PC-9 (cell line): ENCODE measurements around the gene BRD4.

Experiments used
- EZH2 ChIP-seq: fragments of 200-600 bp; sonication (generic); IDR thresholded peaks from 2 replicates; pipeline ENCODE4 v1.8.0; 2017; ENCODE audit warnings: antibody characterized with exemption, low read depth
- TF ChIP-seq, protein P1 (sequence below): fragments of 200-600 bp; sonication (generic); conservative IDR thresholded peaks from 2 replicates; pipeline ENCODE4 v1.6.1; 2017; ENCODE audit warnings: mixed run types, antibody characterized with exemption, mild to moderate bottlenecking, moderate library complexity

GRCh38 chr19:15239337-15239949, 92.9 kb downstream of the BRD4 start:
- TF ChIP-seq, protein P1, sequence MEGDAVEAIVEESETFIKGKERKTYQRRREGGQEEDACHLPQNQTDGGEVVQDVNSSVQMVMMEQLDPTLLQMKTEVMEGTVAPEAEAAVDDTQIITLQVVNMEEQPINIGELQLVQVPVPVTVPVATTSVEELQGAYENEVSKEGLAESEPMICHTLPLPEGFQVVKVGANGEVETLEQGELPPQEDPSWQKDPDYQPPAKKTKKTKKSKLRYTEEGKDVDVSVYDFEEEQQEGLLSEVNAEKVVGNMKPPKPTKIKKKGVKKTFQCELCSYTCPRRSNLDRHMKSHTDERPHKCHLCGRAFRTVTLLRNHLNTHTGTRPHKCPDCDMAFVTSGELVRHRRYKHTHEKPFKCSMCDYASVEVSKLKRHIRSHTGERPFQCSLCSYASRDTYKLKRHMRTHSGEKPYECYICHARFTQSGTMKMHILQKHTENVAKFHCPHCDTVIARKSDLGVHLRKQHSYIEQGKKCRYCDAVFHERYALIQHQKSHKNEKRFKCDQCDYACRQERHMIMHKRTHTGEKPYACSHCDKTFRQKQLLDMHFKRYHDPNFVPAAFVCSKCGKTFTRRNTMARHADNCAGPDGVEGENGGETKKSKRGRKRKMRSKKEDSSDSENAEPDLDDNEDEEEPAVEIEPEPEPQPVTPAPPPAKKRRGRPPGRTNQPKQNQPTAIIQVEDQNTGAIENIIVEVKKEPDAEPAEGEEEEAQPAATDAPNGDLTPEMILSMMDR: no peak
- TF ChIP-seq EZH2: no peak
